HPDE6-E6E7 (cell line): Measurements from ENCODE around the gene PRELID1.
"Not testable (repeated sequence)": the region's sequence is repeated elsewhere in the genome, so short reads cannot be mapped to it uniquely, and the experiment has no call there.

Experiments
- DNase-seq: peaks from one replicate; pipeline ENCODE4 v3.0.0; 2011; ENCODE audit warnings: missing footprints; ENCODE audit errors: extremely low spot score

PRELID1 gene

GRCh38 chr5:177299697-177300096, 3.9 kb upstream of the PRELID1 start:
- no peak for DNase-seq

GRCh38 chr5:177300236-177300880, 3.2 kb upstream of the PRELID1 start:
- peak; percentile 43 for DNase-seq

- DNase-seq: no peak
Measured at GRCh38 chr5:177300951-177301350, 2.6 kb upstream of the PRELID1 start.

GRCh38 chr5:177301503-177302165, 2.0 kb upstream of the PRELID1 start:
- peak; percentile 83 for DNase-seq

- DNase-seq: no peak
Measured at GRCh38 chr5:177302354-177303110, 1.1 kb upstream of the PRELID1 start.

- DNase-seq: no peak
Measured at GRCh38 chr5:177303925-177304391, 359 bp downstream of the PRELID1 start.

GRCh38 chr5:177304392-177305119, 957 bp downstream of the PRELID1 start:
- DNase-seq: no peak

GRCh38 chr5:177306103-177306640, 2.6 kb downstream of the PRELID1 start:
- not testable (repeated sequence) for DNase-seq

GRCh38 chr5:177306674-177307543, 3.3 kb downstream of the PRELID1 start:
- no peak for DNase-seq

- DNase-seq: no peak
Measured at GRCh38 chr5:177307544-177308363, 4.2 kb downstream of the PRELID1 start.

- DNase-seq: no peak
Measured at GRCh38 chr5:177308740-177309139, 5.1 kb downstream of the PRELID1 start.

- peak; percentile 59 for DNase-seq
Measured at GRCh38 chr5:177309351-177310191, 6.0 kb downstream of the PRELID1 start.

- DNase-seq: no peak
Measured at GRCh38 chr5:177310332-177310731, 6.7 kb downstream of the PRELID1 start.

- no peak for DNase-seq
Measured at GRCh38 chr5:177310757-177311391, 7.3 kb downstream of the PRELID1 start.

- DNase-seq: no peak
Measured at GRCh38 chr5:177311392-177311722, 7.8 kb downstream of the PRELID1 start.

GRCh38 chr5:177311723-177312648, 8.4 kb downstream of the PRELID1 start, which contains the start of gene MXD3:
Gene MXD3, minus strand, starts transcription at chr5:177311898. Its CDS starts 68 bp downstream, at chr5:177311830.
- peak; percentile 95 for DNase-seq

GRCh38 chr5:177312649-177313181, 9.1 kb downstream of the PRELID1 start:
- DNase-seq: no peak
